ENCODE data around the gene S100A13. TPM values are rescaled to one million over a fixed set of nuclear protein-coding genes. Genes with fewer than 3 reads are reported as not detected.

S100A13 gene
- total and polyA plus RNA-seq, 9 of the 15 experiments (the other 6 are each of a cell fraction or from before 2014, with no cell fraction given) = 41.9 to 129 (median 58.0) TPM

DNA sequence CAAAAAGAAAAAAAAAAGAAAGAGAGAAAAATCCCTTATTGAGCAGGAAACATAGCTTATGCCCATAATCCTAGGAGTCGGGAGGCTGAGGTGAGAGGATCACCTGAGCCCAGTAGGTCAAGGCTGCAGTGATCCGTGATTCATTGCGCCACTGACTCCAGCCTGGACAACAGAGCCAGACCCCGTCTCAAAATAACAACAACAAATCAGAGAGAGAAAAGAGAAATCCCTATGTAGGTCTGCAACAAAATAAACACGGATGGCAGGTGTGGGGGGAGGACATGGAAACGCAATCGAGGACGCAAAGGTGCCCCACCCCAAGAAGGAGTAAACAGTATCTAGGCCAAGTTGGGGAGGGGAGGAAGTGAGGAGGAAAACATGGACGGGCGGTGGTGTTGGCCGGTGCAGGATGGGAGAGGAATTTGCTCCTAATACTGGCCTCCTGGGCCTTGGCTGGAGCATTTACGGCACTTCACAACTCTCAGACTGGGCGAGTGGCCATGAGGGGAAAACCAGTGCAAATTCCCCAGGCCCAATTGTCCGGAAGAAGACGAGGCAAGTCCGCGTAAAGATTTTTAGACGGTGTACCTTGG, 6.0 kb upstream of the S100A13 start (continued):
- TF ChIP-seq, protein P1, sequence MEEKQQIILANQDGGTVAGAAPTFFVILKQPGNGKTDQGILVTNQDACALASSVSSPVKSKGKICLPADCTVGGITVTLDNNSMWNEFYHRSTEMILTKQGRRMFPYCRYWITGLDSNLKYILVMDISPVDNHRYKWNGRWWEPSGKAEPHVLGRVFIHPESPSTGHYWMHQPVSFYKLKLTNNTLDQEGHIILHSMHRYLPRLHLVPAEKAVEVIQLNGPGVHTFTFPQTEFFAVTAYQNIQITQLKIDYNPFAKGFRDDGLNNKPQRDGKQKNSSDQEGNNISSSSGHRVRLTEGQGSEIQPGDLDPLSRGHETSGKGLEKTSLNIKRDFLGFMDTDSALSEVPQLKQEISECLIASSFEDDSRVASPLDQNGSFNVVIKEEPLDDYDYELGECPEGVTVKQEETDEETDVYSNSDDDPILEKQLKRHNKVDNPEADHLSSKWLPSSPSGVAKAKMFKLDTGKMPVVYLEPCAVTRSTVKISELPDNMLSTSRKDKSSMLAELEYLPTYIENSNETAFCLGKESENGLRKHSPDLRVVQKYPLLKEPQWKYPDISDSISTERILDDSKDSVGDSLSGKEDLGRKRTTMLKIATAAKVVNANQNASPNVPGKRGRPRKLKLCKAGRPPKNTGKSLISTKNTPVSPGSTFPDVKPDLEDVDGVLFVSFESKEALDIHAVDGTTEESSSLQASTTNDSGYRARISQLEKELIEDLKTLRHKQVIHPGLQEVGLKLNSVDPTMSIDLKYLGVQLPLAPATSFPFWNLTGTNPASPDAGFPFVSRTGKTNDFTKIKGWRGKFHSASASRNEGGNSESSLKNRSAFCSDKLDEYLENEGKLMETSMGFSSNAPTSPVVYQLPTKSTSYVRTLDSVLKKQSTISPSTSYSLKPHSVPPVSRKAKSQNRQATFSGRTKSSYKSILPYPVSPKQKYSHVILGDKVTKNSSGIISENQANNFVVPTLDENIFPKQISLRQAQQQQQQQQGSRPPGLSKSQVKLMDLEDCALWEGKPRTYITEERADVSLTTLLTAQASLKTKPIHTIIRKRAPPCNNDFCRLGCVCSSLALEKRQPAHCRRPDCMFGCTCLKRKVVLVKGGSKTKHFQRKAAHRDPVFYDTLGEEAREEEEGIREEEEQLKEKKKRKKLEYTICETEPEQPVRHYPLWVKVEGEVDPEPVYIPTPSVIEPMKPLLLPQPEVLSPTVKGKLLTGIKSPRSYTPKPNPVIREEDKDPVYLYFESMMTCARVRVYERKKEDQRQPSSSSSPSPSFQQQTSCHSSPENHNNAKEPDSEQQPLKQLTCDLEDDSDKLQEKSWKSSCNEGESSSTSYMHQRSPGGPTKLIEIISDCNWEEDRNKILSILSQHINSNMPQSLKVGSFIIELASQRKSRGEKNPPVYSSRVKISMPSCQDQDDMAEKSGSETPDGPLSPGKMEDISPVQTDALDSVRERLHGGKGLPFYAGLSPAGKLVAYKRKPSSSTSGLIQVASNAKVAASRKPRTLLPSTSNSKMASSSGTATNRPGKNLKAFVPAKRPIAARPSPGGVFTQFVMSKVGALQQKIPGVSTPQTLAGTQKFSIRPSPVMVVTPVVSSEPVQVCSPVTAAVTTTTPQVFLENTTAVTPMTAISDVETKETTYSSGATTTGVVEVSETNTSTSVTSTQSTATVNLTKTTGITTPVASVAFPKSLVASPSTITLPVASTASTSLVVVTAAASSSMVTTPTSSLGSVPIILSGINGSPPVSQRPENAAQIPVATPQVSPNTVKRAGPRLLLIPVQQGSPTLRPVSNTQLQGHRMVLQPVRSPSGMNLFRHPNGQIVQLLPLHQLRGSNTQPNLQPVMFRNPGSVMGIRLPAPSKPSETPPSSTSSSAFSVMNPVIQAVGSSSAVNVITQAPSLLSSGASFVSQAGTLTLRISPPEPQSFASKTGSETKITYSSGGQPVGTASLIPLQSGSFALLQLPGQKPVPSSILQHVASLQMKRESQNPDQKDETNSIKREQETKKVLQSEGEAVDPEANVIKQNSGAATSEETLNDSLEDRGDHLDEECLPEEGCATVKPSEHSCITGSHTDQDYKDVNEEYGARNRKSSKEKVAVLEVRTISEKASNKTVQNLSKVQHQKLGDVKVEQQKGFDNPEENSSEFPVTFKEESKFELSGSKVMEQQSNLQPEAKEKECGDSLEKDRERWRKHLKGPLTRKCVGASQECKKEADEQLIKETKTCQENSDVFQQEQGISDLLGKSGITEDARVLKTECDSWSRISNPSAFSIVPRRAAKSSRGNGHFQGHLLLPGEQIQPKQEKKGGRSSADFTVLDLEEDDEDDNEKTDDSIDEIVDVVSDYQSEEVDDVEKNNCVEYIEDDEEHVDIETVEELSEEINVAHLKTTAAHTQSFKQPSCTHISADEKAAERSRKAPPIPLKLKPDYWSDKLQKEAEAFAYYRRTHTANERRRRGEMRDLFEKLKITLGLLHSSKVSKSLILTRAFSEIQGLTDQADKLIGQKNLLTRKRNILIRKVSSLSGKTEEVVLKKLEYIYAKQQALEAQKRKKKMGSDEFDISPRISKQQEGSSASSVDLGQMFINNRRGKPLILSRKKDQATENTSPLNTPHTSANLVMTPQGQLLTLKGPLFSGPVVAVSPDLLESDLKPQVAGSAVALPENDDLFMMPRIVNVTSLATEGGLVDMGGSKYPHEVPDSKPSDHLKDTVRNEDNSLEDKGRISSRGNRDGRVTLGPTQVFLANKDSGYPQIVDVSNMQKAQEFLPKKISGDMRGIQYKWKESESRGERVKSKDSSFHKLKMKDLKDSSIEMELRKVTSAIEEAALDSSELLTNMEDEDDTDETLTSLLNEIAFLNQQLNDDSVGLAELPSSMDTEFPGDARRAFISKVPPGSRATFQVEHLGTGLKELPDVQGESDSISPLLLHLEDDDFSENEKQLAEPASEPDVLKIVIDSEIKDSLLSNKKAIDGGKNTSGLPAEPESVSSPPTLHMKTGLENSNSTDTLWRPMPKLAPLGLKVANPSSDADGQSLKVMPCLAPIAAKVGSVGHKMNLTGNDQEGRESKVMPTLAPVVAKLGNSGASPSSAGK (IDR thresholded peaks at IDR 0.05) = 0 out of 2 replicates have a peak, but pooled peaks have one; percentile 35
- peak in 1 of 2 experiments; percentile 48; a peak in 1 of 4 replicates for TF ChIP-seq FOXK2 (conservative IDR thresholded peaks at IDR 0.05 in 1 of 2, IDR thresholded peaks at IDR 0.05 in 1 of 2; ENCODE audit: low read depth in 2 of 2)
- TF ChIP-seq, protein P2, sequence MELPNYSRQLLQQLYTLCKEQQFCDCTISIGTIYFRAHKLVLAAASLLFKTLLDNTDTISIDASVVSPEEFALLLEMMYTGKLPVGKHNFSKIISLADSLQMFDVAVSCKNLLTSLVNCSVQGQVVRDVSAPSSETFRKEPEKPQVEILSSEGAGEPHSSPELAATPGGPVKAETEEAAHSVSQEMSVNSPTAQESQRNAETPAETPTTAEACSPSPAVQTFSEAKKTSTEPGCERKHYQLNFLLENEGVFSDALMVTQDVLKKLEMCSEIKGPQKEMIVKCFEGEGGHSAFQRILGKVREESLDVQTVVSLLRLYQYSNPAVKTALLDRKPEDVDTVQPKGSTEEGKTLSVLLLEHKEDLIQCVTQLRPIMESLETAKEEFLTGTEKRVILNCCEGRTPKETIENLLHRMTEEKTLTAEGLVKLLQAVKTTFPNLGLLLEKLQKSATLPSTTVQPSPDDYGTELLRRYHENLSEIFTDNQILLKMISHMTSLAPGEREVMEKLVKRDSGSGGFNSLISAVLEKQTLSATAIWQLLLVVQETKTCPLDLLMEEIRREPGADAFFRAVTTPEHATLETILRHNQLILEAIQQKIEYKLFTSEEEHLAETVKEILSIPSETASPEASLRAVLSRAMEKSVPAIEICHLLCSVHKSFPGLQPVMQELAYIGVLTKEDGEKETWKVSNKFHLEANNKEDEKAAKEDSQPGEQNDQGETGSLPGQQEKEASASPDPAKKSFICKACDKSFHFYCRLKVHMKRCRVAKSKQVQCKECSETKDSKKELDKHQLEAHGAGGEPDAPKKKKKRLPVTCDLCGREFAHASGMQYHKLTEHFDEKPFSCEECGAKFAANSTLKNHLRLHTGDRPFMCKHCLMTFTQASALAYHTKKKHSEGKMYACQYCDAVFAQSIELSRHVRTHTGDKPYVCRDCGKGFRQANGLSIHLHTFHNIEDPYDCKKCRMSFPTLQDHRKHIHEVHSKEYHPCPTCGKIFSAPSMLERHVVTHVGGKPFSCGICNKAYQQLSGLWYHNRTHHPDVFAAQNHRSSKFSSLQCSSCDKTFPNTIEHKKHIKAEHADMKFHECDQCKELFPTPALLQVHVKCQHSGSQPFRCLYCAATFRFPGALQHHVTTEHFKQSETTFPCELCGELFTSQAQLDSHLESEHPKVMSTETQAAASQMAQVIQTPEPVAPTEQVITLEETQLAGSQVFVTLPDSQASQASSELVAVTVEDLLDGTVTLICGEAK (IDR thresholded peaks at IDR 0.05) = peak; percentile 20; the same call in 1 of the 2 replicates
- TF ChIP-seq, protein P2 (CRISPR knock-in tag; IDR thresholded peaks at IDR 0.05) = no peak
- peak; percentile 31; the same call in 1 of the 2 replicates for TF ChIP-seq ARID1B (IDR thresholded peaks at IDR 0.05)
- 0 out of 2 replicates have a peak, but pooled peaks have one; percentile 24 for TF ChIP-seq HDAC2 (IDR thresholded peaks at IDR 0.05)
- TF ChIP-seq KDM1A (IDR thresholded peaks at IDR 0.05) = 0 out of 4 replicates have a peak, but pooled peaks of 1 of the 2 experiments have one; percentile 12

All from K562 (cell line).